Astrocyte of the cerebellum (primary cell): Measurements from ENCODE around the gene ERVW-1.

Experiments
- DNase-seq: peaks from one replicate; pipeline ENCODE4 v3.0.0-alpha.2; 2011; ENCODE audit warnings: low read depth
- H3K4me3 ChIP-seq: 2 replicates; pipeline ENCODE4 v1.5.1; 2011; ENCODE audit warnings: mild to moderate bottlenecking, low read depth, low read length, moderate library complexity
- in situ Hi-C: cut with HindIII; loops from 2 replicates; pipeline ENCODE4 v1.10.0; 2017; ENCODE audit warnings: low sequenced_read_pairs
- TF ChIP-seq, protein P1 (sequence below): IDR thresholded peaks from 2 replicates; pipeline ENCODE4 v1.5.1; 2012; ENCODE audit warnings: low read length, low read depth, moderate library complexity, mild to moderate bottlenecking; ENCODE audit errors: missing control alignments

Gene ERVW-1

DNA sequence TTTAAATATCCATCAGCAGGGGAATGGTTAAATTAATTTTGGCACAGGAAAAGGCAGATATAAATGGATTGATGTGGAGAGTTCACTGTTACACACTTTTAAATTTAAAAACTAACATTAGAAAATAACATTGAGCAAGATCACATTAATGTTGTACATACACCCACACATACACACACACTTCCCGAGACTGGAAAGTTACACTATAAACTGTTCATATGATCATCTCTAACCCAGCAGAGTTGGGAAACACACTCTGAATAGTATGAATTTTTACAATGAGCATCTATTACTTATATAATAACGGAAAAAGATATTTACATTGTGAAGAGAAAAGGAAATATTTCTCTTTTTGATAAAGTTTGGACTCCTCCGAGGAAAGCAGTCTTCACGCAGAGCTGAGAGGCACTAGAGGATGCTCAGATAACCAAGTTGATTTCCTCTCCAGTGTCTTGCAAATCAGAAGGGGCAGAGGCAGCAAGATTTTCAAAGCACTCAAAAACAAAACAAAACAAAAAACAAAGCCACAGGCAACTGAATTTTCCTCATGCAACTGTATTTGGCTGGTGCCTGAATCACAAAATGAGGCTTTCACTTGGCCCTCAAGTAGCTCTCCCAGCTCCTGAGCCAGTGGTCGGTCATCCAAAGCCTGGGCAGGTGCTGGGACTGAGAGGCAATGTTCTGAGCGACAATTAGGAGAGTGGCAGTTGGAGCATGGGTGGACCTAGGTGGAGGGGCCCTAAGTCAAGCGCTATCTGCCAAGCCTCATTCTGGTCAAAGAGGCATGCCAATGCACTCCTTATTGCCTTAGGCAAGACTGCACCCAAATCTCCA, 40.9 kb downstream of the ERVW-1 start:
- H3K4me3 ChIP-seq = no peak overlapping the region
- in situ Hi-C loops = no loop called here
- DNase-seq = no peak
- TF ChIP-seq, protein P1, sequence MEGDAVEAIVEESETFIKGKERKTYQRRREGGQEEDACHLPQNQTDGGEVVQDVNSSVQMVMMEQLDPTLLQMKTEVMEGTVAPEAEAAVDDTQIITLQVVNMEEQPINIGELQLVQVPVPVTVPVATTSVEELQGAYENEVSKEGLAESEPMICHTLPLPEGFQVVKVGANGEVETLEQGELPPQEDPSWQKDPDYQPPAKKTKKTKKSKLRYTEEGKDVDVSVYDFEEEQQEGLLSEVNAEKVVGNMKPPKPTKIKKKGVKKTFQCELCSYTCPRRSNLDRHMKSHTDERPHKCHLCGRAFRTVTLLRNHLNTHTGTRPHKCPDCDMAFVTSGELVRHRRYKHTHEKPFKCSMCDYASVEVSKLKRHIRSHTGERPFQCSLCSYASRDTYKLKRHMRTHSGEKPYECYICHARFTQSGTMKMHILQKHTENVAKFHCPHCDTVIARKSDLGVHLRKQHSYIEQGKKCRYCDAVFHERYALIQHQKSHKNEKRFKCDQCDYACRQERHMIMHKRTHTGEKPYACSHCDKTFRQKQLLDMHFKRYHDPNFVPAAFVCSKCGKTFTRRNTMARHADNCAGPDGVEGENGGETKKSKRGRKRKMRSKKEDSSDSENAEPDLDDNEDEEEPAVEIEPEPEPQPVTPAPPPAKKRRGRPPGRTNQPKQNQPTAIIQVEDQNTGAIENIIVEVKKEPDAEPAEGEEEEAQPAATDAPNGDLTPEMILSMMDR = no peak

DNA sequence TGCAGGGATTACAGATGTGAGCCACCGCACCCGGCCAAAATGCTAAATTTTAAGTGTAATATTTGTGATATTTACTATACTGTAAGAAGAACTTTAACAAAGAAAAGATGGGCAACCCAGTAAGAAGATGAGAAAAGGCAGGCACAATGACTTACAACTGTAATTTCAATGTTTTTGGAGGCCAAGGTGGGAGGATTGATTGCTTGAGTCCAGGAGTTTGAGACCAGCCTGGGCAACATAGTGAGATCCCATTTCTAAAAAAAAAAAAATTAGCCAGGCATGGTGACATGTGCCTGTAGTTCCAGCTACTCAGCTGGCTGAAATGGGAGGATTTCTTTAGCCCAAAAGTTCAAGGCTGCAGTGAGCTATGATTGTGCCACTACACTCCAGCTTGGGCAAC, 42.2 kb downstream of the ERVW-1 start:
- no peak overlapping the region for H3K4me3 ChIP-seq
- DNase-seq = no peak
- TF ChIP-seq, protein P1 = no peak
- in situ Hi-C loops = no loop called here

DNA sequence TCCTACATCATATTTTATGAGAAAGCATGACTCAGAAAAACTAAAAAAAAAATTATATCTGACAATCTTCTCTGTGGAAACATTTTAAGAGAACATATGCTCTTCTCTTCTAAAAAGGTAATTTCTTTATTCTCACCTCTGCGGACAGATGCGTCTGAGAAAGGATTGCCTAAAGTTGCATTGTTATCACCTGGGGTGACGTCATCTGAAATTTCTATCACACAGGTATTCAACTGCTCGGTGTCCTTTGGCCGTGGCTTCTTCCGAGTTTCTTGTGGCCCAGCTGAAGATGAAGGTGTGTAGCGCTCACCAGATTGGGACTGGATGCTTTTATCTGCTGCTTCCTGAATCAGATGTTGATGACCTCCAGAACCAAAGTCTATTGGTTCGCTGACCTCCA, 44.7 kb downstream of the ERVW-1 start:
- H3K4me3 ChIP-seq = no peak overlapping the region
- in situ Hi-C loops = no loop called here
- TF ChIP-seq, protein P1 = no peak
- DNase-seq = no peak

DNA sequence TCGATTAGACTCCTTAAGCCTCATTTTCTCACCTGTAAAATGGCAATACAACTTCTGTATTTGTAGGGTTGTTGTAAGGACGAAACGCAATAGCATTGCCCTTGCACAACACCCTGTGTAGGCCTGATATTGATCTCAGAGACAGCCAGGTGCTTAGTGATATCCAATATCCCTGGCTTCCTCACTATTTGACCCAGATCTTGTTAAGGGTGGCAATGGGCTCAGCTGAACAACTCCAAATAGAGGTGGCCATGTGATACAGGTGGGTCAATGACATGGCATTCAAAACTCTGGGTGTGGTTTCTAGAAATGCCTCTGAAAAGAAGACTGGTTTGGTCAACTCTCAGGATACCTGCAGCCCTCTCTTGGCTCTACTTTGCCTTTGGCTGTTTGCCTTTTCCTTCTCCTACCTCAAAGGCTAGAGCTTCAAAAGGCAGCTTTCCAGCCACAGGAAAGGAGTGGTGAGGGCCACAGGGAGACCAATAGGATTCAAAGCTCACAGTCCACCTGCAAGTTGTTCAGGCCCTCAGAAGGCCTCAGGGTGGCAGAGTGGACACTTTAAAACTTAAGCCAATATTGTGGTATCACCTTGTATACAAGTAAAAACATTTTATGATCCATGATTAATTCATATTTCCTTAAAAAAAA, 45.3 kb downstream of the ERVW-1 start:
- H3K4me3 ChIP-seq = no peak overlapping the region
- TF ChIP-seq, protein P1 = no peak
- in situ Hi-C loops = no loop called here
- no peak for DNase-seq

DNA sequence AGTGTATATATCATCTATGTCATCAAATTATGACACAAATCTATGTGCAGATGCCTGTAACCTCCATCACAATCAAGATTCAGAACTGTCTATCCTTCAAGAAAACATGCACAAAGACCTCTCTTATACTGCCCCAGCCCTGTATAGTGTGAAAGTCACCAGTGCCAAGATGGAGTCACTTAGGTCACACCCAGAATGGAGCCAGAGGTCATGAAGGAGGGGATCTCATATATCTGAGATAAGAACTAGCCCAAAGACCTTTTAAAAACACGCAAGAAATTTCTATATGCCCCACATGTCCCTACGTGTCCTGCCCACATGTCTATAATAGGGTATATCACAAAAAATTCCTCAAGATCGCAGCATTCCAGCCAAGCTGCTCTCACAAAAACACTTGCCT, 50.6 kb downstream of the ERVW-1 start:
- TF ChIP-seq, protein P1 = no peak
- no peak overlapping the region for H3K4me3 ChIP-seq
- DNase-seq = no peak
- in situ Hi-C loops = no loop called here

DNA sequence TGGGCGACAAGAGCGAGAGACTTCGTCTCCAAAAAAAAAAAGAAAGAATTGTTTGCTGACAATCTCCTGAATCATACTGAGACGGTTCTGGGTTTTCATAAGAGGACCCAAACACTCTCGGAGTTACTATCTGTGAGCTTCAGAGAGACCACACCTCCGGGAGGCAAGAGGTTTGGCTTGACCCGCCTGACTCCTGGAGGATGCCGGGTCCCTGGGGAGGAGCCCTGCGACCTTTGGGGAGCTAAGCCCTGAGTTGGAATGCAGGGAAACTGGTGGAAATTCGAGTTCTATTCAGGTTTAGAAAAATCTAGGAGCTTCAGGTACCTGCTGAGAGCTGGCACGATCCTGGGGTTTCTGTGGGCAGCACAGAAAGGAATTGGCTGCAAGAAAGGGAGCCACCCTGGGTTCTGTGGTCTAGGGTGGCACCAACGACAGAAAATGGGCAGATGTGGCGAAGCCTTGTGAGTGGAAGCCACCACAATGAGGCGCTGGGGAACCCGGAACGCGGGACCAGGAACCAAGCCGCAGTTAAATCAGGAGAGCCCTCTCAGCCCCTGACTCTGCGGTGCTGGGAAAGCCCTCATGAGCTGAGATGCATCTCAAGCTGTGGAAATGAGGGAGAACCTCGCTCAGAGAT, 52.3 kb downstream of the ERVW-1 start:
- TF ChIP-seq, protein P1 = no peak
- DNase-seq = no peak
- no peak overlapping the region for H3K4me3 ChIP-seq
- in situ Hi-C loops = no loop called here
